ENCODE data around the gene KCNH4. TPM values are rescaled to one million over a fixed set of nuclear protein-coding genes. Genes with fewer than 3 reads are reported as not detected.

The KCNH4 gene
- total RNA-seq, 2 donors from 2014 or later = not detected

- 66 to 74% methylated on average over 10 to 11 of the region's 11 CpGs for WGBS, 2 donors
- no peak for TF ChIP-seq CTCF (IDR thresholded peaks at IDR 0.05)
- intact Hi-C loops (cut with DNase I) = no loop called here
- Histone ChIP-seq H3K4me3 (no peak overlapping the region), H3K36me3 (replicated peaks in 1 of 2; ENCODE audit: insufficient read depth in 1 of 2, low read depth in 2 of 2) (no peaks in the 10 kb centered on the region), H3K27me3 (no peaks in the 10 kb centered on the region), H3K9me3 (no peaks in the 10 kb centered on the region), H3K27ac (no peak overlapping the region), H3K4me1 (no peaks in the 10 kb centered on the region)
- no peak for DNase-seq
- no peak for ATAC-seq
Measured at GRCh38 chr17:42171831-42172230, 9.1 kb downstream of the KCNH4 start.

GRCh38 chr17:42169351-42169750 lies 11.6 kb downstream of the KCNH4 start:
- no peak for DNase-seq
- ATAC-seq = no peak
- Histone ChIP-seq H3K27ac (no peak overlapping the region), H3K4me3 (no peak overlapping the region), H3K4me1 (no peaks in the 10 kb centered on the region), H3K9me3 (no peaks in the 10 kb centered on the region), H3K27me3 (no peaks in the 10 kb centered on the region), H3K36me3 (replicated peaks in 1 of 2; ENCODE audit: insufficient read depth in 1 of 2, low read depth in 2 of 2) (no peaks in the 10 kb centered on the region)
- TF ChIP-seq POLR2A (IDR thresholded peaks at IDR 0.05) = no peak
- TF ChIP-seq CTCF (IDR thresholded peaks at IDR 0.05) = no peak
- intact Hi-C loops (cut with DNase I) = no loop called here
- WGBS, 2 donors = 84 to 95% methylated on average over 15 to 28 of the region's 29 CpGs

GRCh38 chr17:42167807-42168206 lies 13.1 kb downstream of the KCNH4 start:
- ATAC-seq (no peak), DNase-seq (no peak)
- Histone ChIP-seq H3K27ac (no peak overlapping the region), H3K4me1 (no peaks in the 10 kb centered on the region), H3K36me3 (replicated peaks in 1 of 2; ENCODE audit: insufficient read depth in 1 of 2, low read depth in 2 of 2) (no peaks in the 10 kb centered on the region), H3K27me3 (no peaks in the 10 kb centered on the region), H3K4me3 (no peak overlapping the region), H3K9me3 (no peaks in the 10 kb centered on the region)
- TF ChIP-seq POLR2A (IDR thresholded peaks at IDR 0.05) (no peak), CTCF (IDR thresholded peaks at IDR 0.05) (no peak)
- intact Hi-C loops (cut with DNase I) = no loop called here
- 74 to 93% methylated on average over 8 of the region's 8 CpGs for WGBS, 2 donors

- no peak for ATAC-seq
- DNase-seq = no peak
- no peaks in the 10 kb centered on the region for H3K27me3 ChIP-seq
- H3K27ac ChIP-seq = no peak overlapping the region
- H3K36me3 ChIP-seq (replicated peaks in 1 of 2; ENCODE audit: insufficient read depth in 1 of 2, low read depth in 2 of 2) = no peaks in the 10 kb centered on the region
- no peaks in the 10 kb centered on the region for H3K9me3 ChIP-seq
- intact Hi-C loops (cut with DNase I) = no loop called here
- TF ChIP-seq CTCF (IDR thresholded peaks at IDR 0.05) (no peak), POLR2A (IDR thresholded peaks at IDR 0.05) (no peak)
- H3K4me1 ChIP-seq = no peaks in the 10 kb centered on the region
- no peak overlapping the region for H3K4me3 ChIP-seq
- 82 to 84% methylated on average over 4 to 19 of the region's 19 CpGs for WGBS, 2 donors
Measured at GRCh38 chr17:42166196-42166763, 14.7 kb downstream of the KCNH4 start.

- DNase-seq (no peak), ATAC-seq (no peak)
- TF ChIP-seq POLR2A (IDR thresholded peaks at IDR 0.05) (no peak), CTCF (IDR thresholded peaks at IDR 0.05) (no peak)
- Histone ChIP-seq H3K36me3 (replicated peaks in 1 of 2; ENCODE audit: insufficient read depth in 1 of 2, low read depth in 2 of 2) (no peaks in the 10 kb centered on the region), H3K27me3 (no peaks in the 10 kb centered on the region), H3K4me3 (no peak overlapping the region), H3K4me1 (no peaks in the 10 kb centered on the region), H3K9me3 (no peaks in the 10 kb centered on the region), H3K27ac (no peak overlapping the region)
- intact Hi-C loops (cut with DNase I) = no loop called here
- WGBS, 2 donors = 78 to 79% methylated on average over 6 of the region's 6 CpGs
Measured at GRCh38 chr17:42165751-42166150, 15.2 kb downstream of the KCNH4 start.

Data from body of pancreas (tissue), 4 donors.